ENCODE results near the gene COL4A2. TPM values are rescaled to one million over a fixed set of nuclear protein-coding genes. Genes with fewer than 3 reads are reported as not detected.

COL4A2 gene
- polyA plus RNA-seq, 2 of the 4 experiments (the other 2 are of a cell fraction), result 46.9 to 119 TPM

DNA sequence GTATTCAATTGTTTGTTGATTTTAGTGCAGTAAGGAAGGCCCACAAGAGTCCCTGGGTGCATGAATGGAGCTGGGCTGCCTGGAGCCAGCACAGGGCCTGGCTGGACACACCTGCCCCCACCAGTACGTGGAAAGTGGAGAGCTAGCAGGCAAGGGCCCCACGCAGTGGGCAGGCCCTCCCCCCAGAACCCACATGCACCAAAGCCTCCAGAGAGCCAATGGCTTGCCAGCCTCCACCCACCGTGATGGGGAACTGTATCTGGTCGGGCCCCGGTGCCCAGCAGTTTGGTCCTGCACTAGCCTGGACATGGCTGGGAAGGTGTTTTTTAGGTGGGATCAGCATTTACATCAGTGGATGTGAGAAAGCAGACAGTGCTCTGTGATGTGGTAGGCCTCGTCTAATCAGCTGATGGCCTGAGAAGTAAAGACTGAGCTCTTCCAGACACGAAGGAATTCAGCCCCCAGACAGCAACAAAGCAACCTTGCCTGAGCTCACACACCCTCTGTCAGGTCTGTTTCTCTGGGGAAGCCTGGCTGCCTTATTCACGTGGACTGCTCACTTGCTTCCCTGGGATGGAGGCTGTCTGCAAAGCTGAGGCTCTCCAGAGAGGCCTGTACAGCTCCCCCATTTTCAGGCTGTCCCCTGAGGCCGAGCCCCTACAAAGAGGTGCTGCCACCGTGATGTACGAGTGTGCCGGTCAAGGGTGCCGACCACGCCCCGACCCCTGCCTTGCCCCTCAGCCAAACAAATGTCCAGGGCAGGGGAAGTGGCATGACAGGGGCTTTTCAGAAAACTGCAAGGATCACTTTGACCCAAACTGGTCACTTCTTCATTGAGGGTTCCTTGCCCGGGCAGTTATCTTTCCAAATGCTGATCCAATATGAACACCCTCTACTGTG, 226.9 kb downstream of the COL4A2 start:
- FAIRE-seq (no peak), DNase-seq (ENCODE audit: low read depth in 1 of 2, low spot score in 1 of 2) (no peak)
- WGBS (ENCODE audit: missing lambda C conversion rate), result 62% methylated on average over 10 of the region's 16 CpGs

DNA sequence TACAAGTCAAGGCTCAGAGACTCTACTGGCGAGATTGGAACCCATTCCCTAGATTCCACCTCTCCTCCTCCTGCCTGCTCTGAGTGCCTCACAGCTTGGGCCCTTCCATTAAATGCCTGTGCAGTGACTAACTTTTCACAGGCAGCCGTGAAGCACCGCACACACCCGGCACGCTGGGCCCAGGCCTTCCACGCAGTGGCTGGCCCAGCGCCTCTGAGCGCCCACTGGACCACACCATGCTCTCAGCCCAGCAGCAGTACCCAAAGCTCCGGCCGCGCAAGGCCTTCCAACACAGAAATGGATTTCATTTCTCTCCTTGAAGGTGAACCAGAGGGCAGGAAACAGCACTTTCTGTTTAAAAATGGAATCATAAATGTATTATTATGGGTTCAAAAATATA, 228.4 kb downstream of the COL4A2 start:
- H3K4me2 ChIP-seq, result no peak overlapping the region
- POLR2A ChIA-PET, result no interaction called here
- no peaks in the 10 kb centered on the region for H3K4me1 ChIP-seq
- H3K9me3 ChIP-seq, result no peaks in the 10 kb centered on the region
- FAIRE-seq, result no peak
- no peak for DNase-seq (ENCODE audit: low read depth in 1 of 2, low spot score in 1 of 2)
- H3K27ac ChIP-seq, result no peak overlapping the region
- TF ChIP-seq ZSCAN20 (CRISPR knock-in tag; IDR thresholded peaks at IDR 0.05) (no peak), FOSL2 (IDR thresholded peaks at IDR 0.05) (no peak), FOSL2 (CRISPR knock-in tag; IDR thresholded peaks at IDR 0.05) (no peak), MAZ (IDR thresholded peaks at IDR 0.05; ENCODE audit: borderline replicate concordance, low read depth, low read length) (no peak), HEYL (CRISPR knock-in tag; IDR thresholded peaks at IDR 0.05) (no peak), RNF2 (IDR thresholded peaks at IDR 0.05; ENCODE audit: borderline replicate concordance, low read depth) (no peak)
- TF ChIP-seq, protein P1, sequence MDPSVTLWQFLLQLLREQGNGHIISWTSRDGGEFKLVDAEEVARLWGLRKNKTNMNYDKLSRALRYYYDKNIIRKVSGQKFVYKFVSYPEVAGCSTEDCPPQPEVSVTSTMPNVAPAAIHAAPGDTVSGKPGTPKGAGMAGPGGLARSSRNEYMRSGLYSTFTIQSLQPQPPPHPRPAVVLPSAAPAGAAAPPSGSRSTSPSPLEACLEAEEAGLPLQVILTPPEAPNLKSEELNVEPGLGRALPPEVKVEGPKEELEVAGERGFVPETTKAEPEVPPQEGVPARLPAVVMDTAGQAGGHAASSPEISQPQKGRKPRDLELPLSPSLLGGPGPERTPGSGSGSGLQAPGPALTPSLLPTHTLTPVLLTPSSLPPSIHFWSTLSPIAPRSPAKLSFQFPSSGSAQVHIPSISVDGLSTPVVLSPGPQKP (IDR thresholded peaks at IDR 0.05; ENCODE audit: low read depth, low read length), result no peak
- H3K4me3 ChIP-seq, result no peak overlapping the region
- CTCF ChIA-PET, result no interaction called here
- WGBS (ENCODE audit: missing lambda C conversion rate), result 98% methylated on average over 4 of the region's 11 CpGs
- no peak for ATAC-seq

More for the DNA sequence above, 226.9 kb downstream of the COL4A2 start:
- ChIA-PET CTCF (interaction anchor here (1.4 kb wide), 1 partner anchor 8 kb away, joined by 4 read pairs; no protein-coding TSS in a partner anchor), POLR2A (no interaction called here)
- H3K4me3 ChIP-seq, result no peak overlapping the region
- TF ChIP-seq CBX8 (IDR thresholded peaks at IDR 0.05), result no peak
- no peak for TF ChIP-seq JUN (IDR thresholded peaks at IDR 0.05)
- TF ChIP-seq EHF (CRISPR knock-in tag; IDR thresholded peaks at IDR 0.05), result no peak
- TF ChIP-seq, protein P2, sequence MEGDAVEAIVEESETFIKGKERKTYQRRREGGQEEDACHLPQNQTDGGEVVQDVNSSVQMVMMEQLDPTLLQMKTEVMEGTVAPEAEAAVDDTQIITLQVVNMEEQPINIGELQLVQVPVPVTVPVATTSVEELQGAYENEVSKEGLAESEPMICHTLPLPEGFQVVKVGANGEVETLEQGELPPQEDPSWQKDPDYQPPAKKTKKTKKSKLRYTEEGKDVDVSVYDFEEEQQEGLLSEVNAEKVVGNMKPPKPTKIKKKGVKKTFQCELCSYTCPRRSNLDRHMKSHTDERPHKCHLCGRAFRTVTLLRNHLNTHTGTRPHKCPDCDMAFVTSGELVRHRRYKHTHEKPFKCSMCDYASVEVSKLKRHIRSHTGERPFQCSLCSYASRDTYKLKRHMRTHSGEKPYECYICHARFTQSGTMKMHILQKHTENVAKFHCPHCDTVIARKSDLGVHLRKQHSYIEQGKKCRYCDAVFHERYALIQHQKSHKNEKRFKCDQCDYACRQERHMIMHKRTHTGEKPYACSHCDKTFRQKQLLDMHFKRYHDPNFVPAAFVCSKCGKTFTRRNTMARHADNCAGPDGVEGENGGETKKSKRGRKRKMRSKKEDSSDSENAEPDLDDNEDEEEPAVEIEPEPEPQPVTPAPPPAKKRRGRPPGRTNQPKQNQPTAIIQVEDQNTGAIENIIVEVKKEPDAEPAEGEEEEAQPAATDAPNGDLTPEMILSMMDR (IDR thresholded peaks at IDR 0.05), result no peak
- no peak for TF ChIP-seq ZSCAN20 (CRISPR knock-in tag; IDR thresholded peaks at IDR 0.05)
- no peak for TF ChIP-seq HDAC2 (IDR thresholded peaks at IDR 0.05)
- TF ChIP-seq HOXB13 (CRISPR knock-in tag; IDR thresholded peaks at IDR 0.05; ENCODE audit: low read depth), result no peak
- no peak for TF ChIP-seq NR3C1 (IDR thresholded peaks at IDR 0.05)
- TF ChIP-seq MAFK (IDR thresholded peaks at IDR 0.05; ENCODE audit: partially characterized antibody), result no peak
- no peak for TF ChIP-seq POLR2A (IDR thresholded peaks at IDR 0.05; ENCODE audit: low read length)
- no peak for TF ChIP-seq SREBF2 (IDR thresholded peaks at IDR 0.05)
- TF ChIP-seq, protein P1 (IDR thresholded peaks at IDR 0.05; ENCODE audit: low read depth, low read length), result no peak
- TF ChIP-seq SMC3 (IDR thresholded peaks at IDR 0.05), result no peak
- TF ChIP-seq JUNB (IDR thresholded peaks at IDR 0.05), result no peak
- no peak for TF ChIP-seq CHD2 (IDR thresholded peaks at IDR 0.05; ENCODE audit: low read length, partially characterized antibody)
- no peaks in the 10 kb centered on the region for H3K4me1 ChIP-seq
- H3K4me2 ChIP-seq, result no peak overlapping the region
- no peaks in the 10 kb centered on the region for H3K9me3 ChIP-seq
- no peak overlapping the region for H3K27ac ChIP-seq
- no peak; a peak in 1 of 6 replicates for ATAC-seq
